Trophoblast cell (in vitro differentiated cells and primary cell): ENCODE results near the gene SCEL.

Experiments used
- DNase-seq, 2 donors: peaks; one replicate each; pipeline ENCODE4 v3.0.0-alpha.2; 2016
- H2AFZ ChIP-seq: 2 replicates; pipeline ENCODE4 v1.6.1; 2013; ENCODE audit warnings: low read length, moderate library complexity, mild to moderate bottlenecking; ENCODE audit not compliant: insufficient read depth, poor library complexity
- H2AK5ac ChIP-seq: 2 replicates; pipeline ENCODE4 v1.6.1; 2013; ENCODE audit warnings: mild to moderate bottlenecking, low read length
- H2BK120ac ChIP-seq: 2 replicates; pipeline ENCODE4 v1.6.1; 2013; ENCODE audit warnings: low read length, mild to moderate bottlenecking, moderate library complexity; ENCODE audit not compliant: insufficient read depth, poor library complexity
- H2BK12ac ChIP-seq: 2 replicates; pipeline ENCODE4 v1.6.1; 2013; ENCODE audit warnings: mild to moderate bottlenecking, low read length, moderate library complexity
- H2BK5ac ChIP-seq: 2 replicates; pipeline ENCODE4 v1.6.1; 2013; ENCODE audit warnings: low read length, low read depth, moderate library complexity, mild to moderate bottlenecking; ENCODE audit not compliant: poor library complexity
- H3K14ac ChIP-seq: 2 replicates; pipeline ENCODE4 v1.6.1; 2013; ENCODE audit warnings: mild to moderate bottlenecking, low read length
- H3K18ac ChIP-seq: 2 replicates; pipeline ENCODE4 v1.6.1; 2013; ENCODE audit warnings: mild to moderate bottlenecking, low read length
- H3K23ac ChIP-seq: 2 replicates; pipeline ENCODE4 v1.6.1; 2013; ENCODE audit warnings: low read length
- H3K27ac ChIP-seq: 2 replicates; pipeline ENCODE4 v1.5.1; 2013; ENCODE audit warnings: low read depth, mild to moderate bottlenecking, inconsistent platforms, low read length, moderate library complexity
- H3K27me3 ChIP-seq: 2 replicates; pipeline ENCODE4 v1.6.1; 2013; ENCODE audit warnings: inconsistent platforms, mild to moderate bottlenecking, low read length, moderate library complexity; ENCODE audit not compliant: insufficient read depth
- H3K36me3 ChIP-seq, 2 experiments: 1 replicate in 1 of 2; 2 replicates in 1 of 2; pipeline ENCODE4 v1.6.1; 2013; ENCODE audit warnings: low read length in 2 of 2, mild to moderate bottlenecking in 2 of 2, moderate library complexity in 1 of 2; ENCODE audit not compliant: insufficient read depth in 2 of 2, control insufficient read depth in 1 of 2
- H3K4ac ChIP-seq: 2 replicates; pipeline ENCODE4 v1.6.1; 2013; ENCODE audit warnings: low read depth, mild to moderate bottlenecking, low read length, moderate library complexity
- H3K4me1 ChIP-seq, 2 experiments: 1 replicate in 1 of 2; 2 replicates in 1 of 2; pipeline ENCODE4 v1.6.1; 2013; ENCODE audit warnings: low read length in 2 of 2, mild to moderate bottlenecking in 2 of 2, moderate library complexity in 1 of 2; ENCODE audit not compliant: insufficient read depth in 2 of 2, control insufficient read depth in 1 of 2
- H3K4me2 ChIP-seq: 2 replicates; pipeline ENCODE4 v1.6.1; 2013; ENCODE audit warnings: inconsistent platforms, mild to moderate bottlenecking, low read length, moderate library complexity
- H3K4me3 ChIP-seq: 2 replicates; pipeline ENCODE4 v1.5.1; 2013; ENCODE audit warnings: mild to moderate bottlenecking, low read depth, low read length, inconsistent platforms
- H3K79me1 ChIP-seq: one replicate; pipeline ENCODE4 v1.6.1; 2013; ENCODE audit warnings: low read length
- H3K79me2 ChIP-seq: 2 replicates; pipeline ENCODE4 v1.6.1; 2013; ENCODE audit warnings: low read length, mild to moderate bottlenecking; ENCODE audit not compliant: control insufficient read depth, insufficient read depth, poor library complexity
- H3K9ac ChIP-seq: 2 replicates; pipeline ENCODE4 v1.6.1; 2013; ENCODE audit warnings: mild to moderate bottlenecking, low read length
- H3K9me3 ChIP-seq: 2 replicates; pipeline ENCODE4 v1.6.1; 2013; ENCODE audit warnings: low read depth, mild to moderate bottlenecking, control low read depth, inconsistent platforms, low read length; ENCODE audit not compliant: insufficient read depth
- H4K12ac ChIP-seq: 2 replicates; pipeline ENCODE4 v1.6.1; 2013; ENCODE audit warnings: low read depth, mild to moderate bottlenecking, low read length, moderate library complexity
- H4K8ac ChIP-seq: 2 replicates; pipeline ENCODE4 v1.6.1; 2013; ENCODE audit warnings: low read depth, mild to moderate bottlenecking, low read length, moderate library complexity
- H4K91ac ChIP-seq: one replicate; pipeline ENCODE4 v1.6.1; 2013; ENCODE audit warnings: low read depth, mild to moderate bottlenecking, low read length, moderate library complexity
- WGBS: extraction: QIAGEN DNeasy Blood & Tissue Kit; methylation state at CpG from one replicate; pipeline ENCODE4 v1.1.7; 2013; ENCODE audit warnings: missing lambda C conversion rate; ENCODE audit not compliant: insufficient read length, insufficient coverage; ENCODE audit errors: extremely low coverage; 5-methylcytosine and 5-hydroxymethylcytosine counted together

Gene SCEL

DNA sequence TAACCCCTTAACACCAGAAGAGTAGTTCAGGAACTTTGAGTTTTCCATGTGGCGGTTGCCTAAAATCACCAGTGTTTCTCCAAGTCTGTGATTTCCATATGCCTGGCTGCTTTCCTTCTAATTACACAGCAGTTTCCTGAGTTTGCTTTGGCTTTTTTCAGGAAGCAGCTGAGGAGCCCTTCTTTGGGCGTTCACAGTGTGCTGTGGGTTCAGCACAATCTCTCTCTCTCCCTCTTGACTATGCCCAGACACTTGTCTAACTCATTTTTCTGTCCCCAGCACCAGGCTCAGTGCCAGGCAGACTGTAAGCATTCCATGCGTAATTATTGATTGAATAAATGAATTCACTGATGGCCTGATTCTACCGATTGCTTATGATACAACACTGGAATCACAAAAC, 19.7 kb downstream of the SCEL start:
- no peak overlapping the region for H3K4ac ChIP-seq
- H4K12ac ChIP-seq, result no peak overlapping the region
- no peak overlapping the region for H3K4me2 ChIP-seq
- H2BK12ac ChIP-seq, result no peak overlapping the region
- WGBS, result no CpG with 5 or more reads among the region's 4 CpGs
- no peaks in the 10 kb centered on the region for H3K9me3 ChIP-seq
- no peak overlapping the region for H2AK5ac ChIP-seq
- H2BK5ac ChIP-seq, result no peak overlapping the region
- no peak overlapping the region for H2BK120ac ChIP-seq
- no peak overlapping the region for H4K91ac ChIP-seq
- no peak overlapping the region for H3K14ac ChIP-seq
- H3K18ac ChIP-seq, result no peak overlapping the region
- no peak overlapping the region for H3K23ac ChIP-seq
- H3K4me3 ChIP-seq, result no peak overlapping the region
- no peak overlapping the region for H3K27ac ChIP-seq
- H3K4me1 ChIP-seq, result peaks cover 0 to 3% of the 10 kb centered on the region in 2 experiments
- no peaks in the 10 kb centered on the region for H3K27me3 ChIP-seq
- H3K79me2 ChIP-seq, result no peaks in the 10 kb centered on the region
- H4K8ac ChIP-seq, result no peak overlapping the region
- H3K36me3 ChIP-seq, result no peaks in the 10 kb centered on the region
- H3K79me1 ChIP-seq, result peaks cover 1% of the 10 kb centered on the region
- no peak for DNase-seq
- no peak overlapping the region for H3K9ac ChIP-seq
- H2AFZ ChIP-seq, result no peak overlapping the region

DNA sequence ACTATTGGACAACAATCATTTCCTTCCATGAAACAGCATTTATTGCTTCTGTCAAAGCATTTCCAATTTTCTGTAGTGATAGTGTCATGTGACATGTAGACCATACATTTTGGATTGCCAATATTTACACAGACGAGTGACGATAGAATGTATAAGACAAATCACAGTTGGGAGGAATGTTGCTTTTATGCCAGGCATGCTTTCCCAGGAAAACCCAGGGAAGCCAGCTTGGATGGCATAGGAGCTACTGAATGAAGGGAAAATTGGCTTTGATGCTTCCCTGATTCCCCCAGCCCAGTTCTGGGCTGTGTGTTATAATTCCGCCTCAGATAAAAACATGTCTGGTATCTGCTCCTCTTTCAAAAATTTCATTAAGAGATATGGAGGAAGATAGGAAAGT, 22.5 kb downstream of the SCEL start:
- Histone ChIP-seq H3K14ac (no peak overlapping the region), H3K9ac (no peak overlapping the region), H3K4me3 (no peak overlapping the region)

DNA sequence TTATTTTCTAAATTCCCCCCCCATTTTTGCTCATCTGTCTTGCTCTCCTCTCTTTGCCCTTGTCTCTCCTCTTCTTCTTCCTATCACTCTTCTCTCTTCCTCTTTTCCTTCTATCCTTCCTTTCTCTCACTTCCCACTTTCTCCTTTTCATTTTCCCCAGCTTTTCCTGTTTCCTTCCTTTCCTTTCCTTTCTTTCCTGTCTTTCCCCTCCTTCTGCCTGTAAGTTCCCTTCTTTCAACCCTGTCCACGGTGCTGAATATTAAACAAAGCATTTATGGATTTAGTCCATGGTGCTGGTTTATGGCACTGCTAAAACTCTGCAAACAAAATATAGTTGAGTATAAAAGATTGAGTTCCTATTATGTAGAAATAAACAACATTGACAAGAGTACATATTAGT, 27.6 kb downstream of the SCEL start:
- no peak overlapping the region for H2AFZ ChIP-seq
- H3K79me2 ChIP-seq, result no peaks in the 10 kb centered on the region
- H3K18ac ChIP-seq, result no peak overlapping the region
- peaks cover 0 to 3% of the 10 kb centered on the region in 2 experiments for H3K4me1 ChIP-seq
- peak in 1 of 2 donors; percentile 18 for DNase-seq
- H3K79me1 ChIP-seq, result no peaks in the 10 kb centered on the region
- no peak overlapping the region for H4K8ac ChIP-seq
- no peak overlapping the region for H2BK120ac ChIP-seq
- H3K9ac ChIP-seq, result no peak overlapping the region
- H3K4me3 ChIP-seq, result no peak overlapping the region
- H3K23ac ChIP-seq, result no peak overlapping the region
- H3K36me3 ChIP-seq, result no peaks in the 10 kb centered on the region
- WGBS, result no CpG with 5 or more reads among the region's 1 CpG
- H2BK12ac ChIP-seq, result no peak overlapping the region
- H2AK5ac ChIP-seq, result no peak overlapping the region
- H2BK5ac ChIP-seq, result no peak overlapping the region
- no peaks in the 10 kb centered on the region for H3K9me3 ChIP-seq
- no peak overlapping the region for H3K14ac ChIP-seq
- no peak overlapping the region for H3K4ac ChIP-seq
- no peak overlapping the region for H3K27ac ChIP-seq
- H4K12ac ChIP-seq, result no peak overlapping the region
- no peak overlapping the region for H4K91ac ChIP-seq
- H3K4me2 ChIP-seq, result no peak overlapping the region
- no peaks in the 10 kb centered on the region for H3K27me3 ChIP-seq

More for the DNA sequence above, 22.5 kb downstream of the SCEL start:
- Histone ChIP-seq H3K79me1 (peaks cover 1% of the 10 kb centered on the region), H4K91ac (no peak overlapping the region), H2BK12ac (no peak overlapping the region), H3K4ac (no peak overlapping the region), H3K27me3 (no peaks in the 10 kb centered on the region), H3K4me2 (no peak overlapping the region), H3K9me3 (no peaks in the 10 kb centered on the region), H4K12ac (no peak overlapping the region), H2BK5ac (no peak overlapping the region), H2BK120ac (no peak overlapping the region), H3K79me2 (no peaks in the 10 kb centered on the region), H3K23ac (no peak overlapping the region), H3K4me1 (peaks cover 0 to 3% of the 10 kb centered on the region in 2 experiments), H3K27ac (no peak overlapping the region), H2AK5ac (no peak overlapping the region), H4K8ac (no peak overlapping the region), H2AFZ (no peak overlapping the region), H3K36me3 (no peaks in the 10 kb centered on the region), H3K18ac (no peak overlapping the region)
- no CpG with 5 or more reads among the region's 3 CpGs for WGBS
- DNase-seq, result no peak

GRCh38 chr13:77565635-77566034, 30.1 kb downstream of the SCEL start:
- peak; percentile 11 to 70 for DNase-seq
- Histone ChIP-seq H2AFZ (no peak overlapping the region), H3K9ac (no peak overlapping the region), H2BK12ac (no peak overlapping the region), H3K4ac (no peak overlapping the region), H3K9me3 (no peaks in the 10 kb centered on the region), H2BK120ac (no peak overlapping the region), H3K4me1 (no peaks in the 10 kb centered on the region), H3K27ac (no peak overlapping the region), H4K91ac (no peak overlapping the region), H3K18ac (no peak overlapping the region), H4K12ac (no peak overlapping the region), H2AK5ac (no peak overlapping the region), H3K27me3 (no peaks in the 10 kb centered on the region), H2BK5ac (no peak overlapping the region), H3K14ac (no peak overlapping the region), H3K4me3 (no peak overlapping the region), H3K79me1 (no peaks in the 10 kb centered on the region), H3K23ac (no peak overlapping the region), H4K8ac (no peak overlapping the region), H3K79me2 (no peaks in the 10 kb centered on the region), H3K4me2 (no peak overlapping the region), H3K36me3 (no peaks in the 10 kb centered on the region)
- WGBS, result no CpG with 5 or more reads among the region's 2 CpGs
